GM06990 (cell line): Measurements from ENCODE around the gene ZNF300.

Experiments used
- DNase-seq: peaks from one replicate; pipeline ENCODE4 v3.0.0-alpha.2; 2011; ENCODE audit not compliant: insufficient read length; ENCODE audit errors: extremely low read depth
- H3K27me3 ChIP-seq: replicated peaks from 2 replicates; pipeline ENCODE4 v1.6.0; 2011; ENCODE audit warnings: low read length; ENCODE audit not compliant: control insufficient read depth, insufficient read depth
- H3K36me3 ChIP-seq: 2 replicates; pipeline ENCODE4 v1.5.1; 2011; ENCODE audit warnings: low read length; ENCODE audit not compliant: control insufficient read depth, insufficient read depth
- H3K4me3 ChIP-seq: replicated peaks from 2 replicates; pipeline ENCODE4 v1.5.1; 2011; ENCODE audit warnings: low read depth, mild to moderate bottlenecking, control low read depth, low read length
- TF ChIP-seq, protein P1 (sequence below): IDR thresholded peaks from 2 replicates; pipeline ENCODE4 v1.5.1; 2011; ENCODE audit warnings: low read length, control low read depth, mild to moderate bottlenecking, inconsistent platforms; ENCODE audit not compliant: insufficient read depth, poor library complexity, severe bottlenecking

The ZNF300 gene

GRCh38 chr5:150904479-150905311, at the start of gene ZNF300:
Gene ZNF300, minus strand, starts transcription at chr5:150904980. Its CDS starts 1,825 bp downstream, at chr5:150903155.
- DNase-seq: peak; percentile 51
- H3K27me3 ChIP-seq: no peaks in the 10 kb centered on the region
- H3K4me3 ChIP-seq: no peak within 1 kb of the TSS
- H3K36me3 ChIP-seq: no peaks in the 10 kb centered on the region
- TF ChIP-seq, protein P1, sequence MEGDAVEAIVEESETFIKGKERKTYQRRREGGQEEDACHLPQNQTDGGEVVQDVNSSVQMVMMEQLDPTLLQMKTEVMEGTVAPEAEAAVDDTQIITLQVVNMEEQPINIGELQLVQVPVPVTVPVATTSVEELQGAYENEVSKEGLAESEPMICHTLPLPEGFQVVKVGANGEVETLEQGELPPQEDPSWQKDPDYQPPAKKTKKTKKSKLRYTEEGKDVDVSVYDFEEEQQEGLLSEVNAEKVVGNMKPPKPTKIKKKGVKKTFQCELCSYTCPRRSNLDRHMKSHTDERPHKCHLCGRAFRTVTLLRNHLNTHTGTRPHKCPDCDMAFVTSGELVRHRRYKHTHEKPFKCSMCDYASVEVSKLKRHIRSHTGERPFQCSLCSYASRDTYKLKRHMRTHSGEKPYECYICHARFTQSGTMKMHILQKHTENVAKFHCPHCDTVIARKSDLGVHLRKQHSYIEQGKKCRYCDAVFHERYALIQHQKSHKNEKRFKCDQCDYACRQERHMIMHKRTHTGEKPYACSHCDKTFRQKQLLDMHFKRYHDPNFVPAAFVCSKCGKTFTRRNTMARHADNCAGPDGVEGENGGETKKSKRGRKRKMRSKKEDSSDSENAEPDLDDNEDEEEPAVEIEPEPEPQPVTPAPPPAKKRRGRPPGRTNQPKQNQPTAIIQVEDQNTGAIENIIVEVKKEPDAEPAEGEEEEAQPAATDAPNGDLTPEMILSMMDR: no peak

- Histone ChIP-seq H3K36me3 (no peaks in the 10 kb centered on the region), H3K27me3 (no peaks in the 10 kb centered on the region), H3K4me3 (no peak overlapping the region)
- no peak for DNase-seq
- TF ChIP-seq, protein P1: no peak
These were observed 43.8 kb upstream of the ZNF300 start for GRCh38 chr5:150948539-150948938.

DNA sequence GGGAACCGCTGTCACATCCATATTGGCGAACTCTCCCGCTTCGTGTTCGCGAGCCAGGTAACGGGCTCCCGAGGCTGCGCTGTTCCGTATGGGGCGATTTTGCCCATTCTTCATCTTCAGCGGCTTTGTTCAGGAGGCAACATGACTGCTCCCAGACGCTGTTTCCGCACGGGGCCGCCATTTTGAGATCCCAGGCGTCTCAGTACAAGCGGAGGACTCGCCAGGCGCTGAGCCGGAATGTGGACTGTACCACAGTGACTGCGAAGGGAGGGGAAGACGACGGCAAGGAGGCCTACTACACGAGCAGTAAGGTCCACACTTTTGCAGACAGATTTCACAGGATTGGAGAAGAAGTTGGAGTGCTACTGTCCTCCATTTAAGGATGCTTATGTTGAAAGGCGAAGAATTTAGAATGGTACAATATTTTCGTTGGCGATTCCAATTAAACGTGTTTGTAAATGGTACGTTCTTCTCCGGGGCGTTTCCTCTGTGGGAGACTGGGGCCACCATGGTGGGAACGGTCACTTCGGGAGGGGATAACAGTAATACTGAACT, 41.6 kb upstream of the ZNF300 start:
- H3K4me3 ChIP-seq: no peak overlapping the region
- no peak for DNase-seq

DNA sequence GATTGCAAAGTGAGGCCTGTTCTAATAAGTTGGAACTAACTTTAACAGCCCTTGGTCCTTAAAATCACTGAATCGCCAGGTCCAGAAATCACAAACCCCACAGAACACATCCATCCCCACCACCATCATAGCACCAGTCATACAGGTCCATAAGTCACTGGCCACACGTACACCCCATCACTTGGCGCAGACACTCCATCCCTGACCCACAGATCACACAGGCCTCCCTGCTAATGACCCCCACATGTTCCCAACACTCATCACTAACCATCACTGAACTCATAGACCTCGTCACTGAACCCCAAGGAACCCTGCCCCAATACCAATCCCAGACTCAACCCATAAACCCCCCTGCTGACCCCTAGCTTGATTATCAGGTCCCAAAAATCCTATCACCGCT, 41.2 kb upstream of the ZNF300 start:
- no peaks in the 10 kb centered on the region for H3K27me3 ChIP-seq
- H3K4me3 ChIP-seq: no peak overlapping the region
- DNase-seq: no peak
- TF ChIP-seq, protein P1: no peak
- H3K36me3 ChIP-seq: no peaks in the 10 kb centered on the region

More for the DNA sequence above, 41.6 kb upstream of the ZNF300 start:
- Histone ChIP-seq H3K27me3 (no peaks in the 10 kb centered on the region), H3K36me3 (no peaks in the 10 kb centered on the region)
- TF ChIP-seq, protein P1: no peak

- Histone ChIP-seq H3K27me3 (no peaks in the 10 kb centered on the region), H3K36me3 (no peaks in the 10 kb centered on the region), H3K4me3 (no peak overlapping the region)
- no peak for DNase-seq
- TF ChIP-seq, protein P1: no peak
These were observed 40.7 kb upstream of the ZNF300 start for GRCh38 chr5:150945486-150945885.
